Hepatocyte (in vitro differentiated cells): ENCODE data around the gene KYAT1.

ENCODE experiments used
- CTCF ChIP-seq: fragments of 200-600 bp; sonication (generic); IDR thresholded peaks from 2 replicates; pipeline ENCODE4 v1.5.1; 2016; ENCODE audit warnings: antibody characterized with exemption, mild to moderate bottlenecking; ENCODE audit not compliant: poor library complexity
- EZH2 ChIP-seq: fragments of 200-600 bp; sonication (generic); IDR thresholded peaks from 2 replicates; pipeline ENCODE4 v1.6.1; 2016; ENCODE audit warnings: antibody characterized with exemption, mild to moderate bottlenecking, borderline replicate concordance
- EZH2phosphoT487 ChIP-seq: fragments of 200-600 bp; sonication (generic); IDR thresholded peaks from one replicate; pipeline ENCODE4 v1.6.1; 2018; ENCODE audit warnings: antibody characterized with exemption, mild to moderate bottlenecking, low read depth, moderate library complexity; ENCODE audit not compliant: unreplicated experiment, severe bottlenecking

- TF ChIP-seq CTCF: no peak
- TF ChIP-seq EZH2phosphoT487: no peak
- TF ChIP-seq EZH2: no peak
Measured at GRCh38 chr9:128894764-128895163, 13.0 kb upstream of the KYAT1 start.
